NCI-H187 (cell line): ENCODE results near the gene ANKAR.
"Not testable (repeated sequence)": the region's sequence is repeated elsewhere in the genome, so short reads cannot be mapped to it uniquely, and the experiment has no call there.

Source experiments
- DNase-seq, 2 experiments: peaks; one replicate each; lab custom pipeline; 2025; lab: John Stamatoyannopoulos, UW

The ANKAR gene

GRCh38 chr2:189660803-189661147 is 13.7 kb upstream of the ANKAR start:
- DNase-seq, result no peak

GRCh38 chr2:189661148-189661956 is 13.1 kb upstream of the ANKAR start, which contains the start of gene ASNSD1:
ASNSD1 (plus strand) TSS chr2:189661459; CDS start chr2:189666133, 4,674 bp downstream.
- peak; percentile 88 to 94 for DNase-seq

- DNase-seq, result no peak
Measured at GRCh38 chr2:189661957-189662321, 12.5 kb upstream of the ANKAR start.

GRCh38 chr2:189662669-189663226 is 11.7 kb upstream of the ANKAR start:
- no peak for DNase-seq

- DNase-seq, result not testable (repeated sequence)
Measured at GRCh38 chr2:189663319-189663718, 11.2 kb upstream of the ANKAR start.

GRCh38 chr2:189669913-189670312 is 4.6 kb upstream of the ANKAR start:
- DNase-seq, result no peak

- DNase-seq, result no peak
Measured at GRCh38 chr2:189673661-189674373, 653 bp upstream of the ANKAR start.

- DNase-seq, result no peak
Measured at GRCh38 chr2:189676471-189676870, 2.0 kb downstream of the ANKAR start.

GRCh38 chr2:189679226-189679625 is 4.8 kb downstream of the ANKAR start:
- no peak for DNase-seq

GRCh38 chr2:189681203-189681602 is 6.7 kb downstream of the ANKAR start:
- no peak for DNase-seq

- no peak for DNase-seq
Measured at GRCh38 chr2:189681903-189682302, 7.4 kb downstream of the ANKAR start.

- DNase-seq, result no peak
Measured at GRCh38 chr2:189683348-189683747, 8.9 kb downstream of the ANKAR start.

- no peak for DNase-seq
Measured at GRCh38 chr2:189684811-189685210, 10.3 kb downstream of the ANKAR start.

GRCh38 chr2:189685540-189686229 is 11.2 kb downstream of the ANKAR start:
- DNase-seq, result no peak

GRCh38 chr2:189687796-189688195 is 13.3 kb downstream of the ANKAR start:
- not testable (repeated sequence) for DNase-seq

- DNase-seq, result no peak
Measured at GRCh38 chr2:189696223-189696622, 21.8 kb downstream of the ANKAR start.

- DNase-seq, result no peak
Measured at GRCh38 chr2:189698020-189698887, 23.8 kb downstream of the ANKAR start.

GRCh38 chr2:189700681-189701080 is 26.2 kb downstream of the ANKAR start:
- DNase-seq, result no peak

- DNase-seq, result no peak
Measured at GRCh38 chr2:189702071-189702470, 27.6 kb downstream of the ANKAR start.

- DNase-seq, result no peak
Measured at GRCh38 chr2:189709501-189710221, 35.2 kb downstream of the ANKAR start.

GRCh38 chr2:189717593-189717992 is 43.1 kb downstream of the ANKAR start:
- DNase-seq, result not testable (repeated sequence)
